Stimulated activated CD4-positive, alpha-beta T cell treated with anti-CD3 and anti-CD28 coated beads, TNF-alpha, amount 100 ng/mL, for 1 hour (primary cell): ENCODE results near the gene PRICKLE1.

Experiments
- DNase-seq, 3 donors: peaks; one replicate each; pipeline ENCODE4 v3.0.0-alpha.2; 2020; ENCODE audit warnings: low read depth in 3 of 3, low spot score in 1 of 3

PRICKLE1 gene

GRCh38 chr12:42588524-42589464 is 752 bp downstream of the PRICKLE1 start:
- DNase-seq, result no peak

- DNase-seq, result no peak
Observed at GRCh38 chr12:42587601-42588523, 1.7 kb downstream of the PRICKLE1 start.

GRCh38 chr12:42586268-42586667 is 3.3 kb downstream of the PRICKLE1 start:
- no peak for DNase-seq

- no peak for DNase-seq
Observed at GRCh38 chr12:42585841-42586216, 3.7 kb downstream of the PRICKLE1 start.

GRCh38 chr12:42585154-42585840 is 4.2 kb downstream of the PRICKLE1 start:
- DNase-seq, result no peak

- DNase-seq, result no peak
Observed at GRCh38 chr12:42584651-42585111, 4.9 kb downstream of the PRICKLE1 start.

- DNase-seq, result no peak
Observed at GRCh38 chr12:42583016-42583415, 6.5 kb downstream of the PRICKLE1 start.

GRCh38 chr12:42582498-42582897 is 7.0 kb downstream of the PRICKLE1 start:
- no peak for DNase-seq

- no peak for DNase-seq
Observed at GRCh38 chr12:42582050-42582449, 7.5 kb downstream of the PRICKLE1 start.

GRCh38 chr12:42576374-42576773 is 13.2 kb downstream of the PRICKLE1 start:
- no peak for DNase-seq

- no peak for DNase-seq
Observed at GRCh38 chr12:42575717-42576116, 13.8 kb downstream of the PRICKLE1 start.

- DNase-seq, result no peak
Observed at GRCh38 chr12:42574851-42575266, 14.7 kb downstream of the PRICKLE1 start.

- no peak for DNase-seq
Observed at GRCh38 chr12:42571327-42572009, 18.1 kb downstream of the PRICKLE1 start.

GRCh38 chr12:42570076-42570475 is 19.5 kb downstream of the PRICKLE1 start:
- DNase-seq, result no peak

GRCh38 chr12:42568952-42569915 is 20.3 kb downstream of the PRICKLE1 start:
- no peak for DNase-seq

GRCh38 chr12:42565633-42566032 is 23.9 kb downstream of the PRICKLE1 start:
- no peak for DNase-seq

GRCh38 chr12:42564996-42565395 is 24.6 kb downstream of the PRICKLE1 start:
- no peak for DNase-seq

GRCh38 chr12:42564556-42564955 is 25.0 kb downstream of the PRICKLE1 start:
- no peak for DNase-seq

- no peak for DNase-seq
Observed at GRCh38 chr12:42560977-42561376, 28.6 kb downstream of the PRICKLE1 start.
